Subcutaneous preadipocyte (primary cell): Measurements from ENCODE around the gene KPNA5. TPM values are rescaled to one million over a fixed set of nuclear protein-coding genes. Genes with fewer than 3 reads are reported as not detected.

Experiments used
- total RNA-seq: library from RNA; depleted of rRNA; stranded (reverse); fragments of >200 nt; gene quantifications from 2 replicates; pipeline ENCODE4 v1.2.3, GENCODE V29; 2012

The KPNA5 gene
- 4.4 and 5.1 TPM in 2 replicates for total RNA-seq

DNA sequence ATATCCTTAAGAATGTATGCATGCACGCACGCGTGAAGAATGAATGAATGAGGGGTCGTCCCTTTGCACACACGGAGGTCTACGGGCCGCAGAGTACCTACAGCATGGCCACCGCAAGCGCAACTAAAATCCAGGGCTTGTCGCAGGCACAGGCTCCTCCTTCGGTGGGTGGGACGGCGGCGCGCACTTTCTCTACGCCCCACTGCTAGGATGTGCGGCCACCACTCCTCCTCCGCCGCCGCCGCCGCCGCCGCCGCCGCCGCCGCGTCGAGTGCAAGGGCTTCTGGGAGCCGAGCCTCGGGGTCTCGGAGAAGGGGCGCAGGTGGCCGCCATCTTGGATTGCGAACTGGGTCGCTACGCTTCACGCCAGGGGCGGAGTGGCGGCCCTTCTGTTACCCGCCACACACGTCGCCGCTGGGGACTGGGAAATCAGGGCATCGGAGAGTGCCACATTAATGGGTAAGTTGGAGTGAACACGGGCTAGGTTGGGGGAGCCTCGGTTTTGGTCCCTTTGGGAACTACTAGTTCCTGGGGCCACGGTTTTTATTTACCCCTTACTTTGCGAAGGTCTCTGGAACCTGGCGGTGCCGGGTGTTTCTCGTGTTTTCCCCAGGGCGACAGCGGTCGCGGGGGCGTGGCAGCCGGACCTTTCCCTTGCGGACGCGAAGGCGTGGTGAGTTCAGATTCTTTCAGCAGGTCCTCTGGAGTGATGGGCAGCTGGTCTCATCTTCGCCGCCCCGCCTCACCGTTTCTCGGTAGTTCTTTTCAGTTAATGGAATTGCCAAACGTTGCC, at the start of gene KPNA5:
Gene KPNA5, plus strand, starts transcription at position 332 of the 793 bp plus-strand sequence. Its CDS starts 124 bp downstream, at position 456.

DNA sequence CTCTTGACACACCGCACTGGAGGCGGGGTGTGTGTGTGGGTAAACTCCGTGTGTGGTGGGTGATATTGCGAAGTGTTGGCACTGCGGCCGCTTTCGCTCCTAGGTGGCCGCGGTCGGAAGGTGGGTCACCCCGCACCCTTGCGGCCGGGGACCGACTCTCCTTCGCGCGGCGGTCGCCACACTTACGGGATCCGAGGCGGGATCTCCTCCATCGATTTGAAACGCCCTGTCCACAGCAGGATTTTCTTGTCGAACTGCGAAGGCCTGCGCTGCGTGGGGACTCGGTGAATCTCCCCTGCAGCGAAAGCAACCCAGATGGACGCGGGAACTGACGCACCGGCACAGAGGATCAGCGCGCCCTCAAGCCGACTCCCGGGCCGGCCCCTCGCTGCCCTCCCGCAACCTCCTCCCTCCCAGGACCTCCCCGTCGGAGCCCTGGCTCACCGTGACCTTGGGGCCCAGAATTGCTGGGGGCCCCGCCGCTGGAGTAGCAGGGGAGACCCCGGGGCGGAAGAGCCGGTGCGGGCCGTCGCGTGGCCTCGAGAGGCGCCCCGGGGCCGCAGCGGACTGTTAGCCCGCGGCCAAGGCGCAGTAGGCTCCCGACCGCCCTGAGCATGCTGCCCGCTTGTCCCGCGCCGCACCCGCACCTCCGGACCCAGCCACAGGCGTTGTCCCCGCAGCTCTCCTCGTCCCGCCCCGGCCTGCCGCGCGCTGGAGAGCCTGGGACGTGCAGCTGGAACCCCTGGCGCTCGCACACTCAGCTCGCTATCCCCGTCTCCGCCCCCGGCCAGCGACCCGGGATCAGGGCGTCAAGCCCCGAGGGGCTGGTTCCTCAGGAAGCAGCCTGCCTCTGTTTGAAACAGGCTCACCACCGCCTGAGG, 84.2 kb downstream of the KPNA5 start, which contains the start of gene FAM162B:
Gene FAM162B, minus strand, starts transcription at position 759 of the 881 bp plus-strand sequence. Its CDS starts 143 bp downstream, at position 616.

Other genes with a start within 250 kb of the KPNA5 start
- gene CALHM6, start 219.8 kb upstream of the KPNA5 start, total RNA-seq, result 0.59 and 1.5 TPM in 2 replicates
- 3.3 and 4.0 TPM in 2 replicates for gene CALHM5, start 169.6 kb upstream of the KPNA5 start, total RNA-seq
- gene TRAPPC3L, start 135.5 kb upstream of the KPNA5 start, total RNA-seq, result not detected in 2 replicates
- not detected in 2 replicates for gene CALHM4, start 127.5 kb upstream of the KPNA5 start, total RNA-seq
- gene RWDD1, start 109.7 kb upstream of the KPNA5 start, total RNA-seq, result 29.1 and 29.8 TPM in 2 replicates
- gene RSPH4A, start 64.7 kb upstream of the KPNA5 start, total RNA-seq, result under 0.01 and 0.20 TPM in 2 replicates
- 10.3 and 11.5 TPM in 2 replicates for gene ZUP1, start 12.4 kb upstream of the KPNA5 start, total RNA-seq
- gene FAM162B, start 84.5 kb downstream of the KPNA5 start, total RNA-seq, result 0.73 and 3.7 TPM in 2 replicates
- not detected in 2 replicates for gene GPRC6A, start 147.9 kb downstream of the KPNA5 start, total RNA-seq
- gene RFX6, start 196.0 kb downstream of the KPNA5 start, total RNA-seq, result not detected in 2 replicates